Upper lobe of right lung (tissue), 1 donor: ENCODE measurements around the gene ARID5B. TPM values are rescaled to one million over a fixed set of nuclear protein-coding genes. Genes with fewer than 3 reads are reported as not detected.

Experiments
- ATAC-seq: fragments of 200-7000 bp; cut with Tn5 transposase; one replicate; pipeline ENCODE4 v1.9.1; 2020; ENCODE audit warnings: mild to moderate bottlenecking, moderate library complexity
- DNase-seq: peaks from one replicate; pipeline ENCODE4 v3.0.0-alpha.2; 2020
- H3K27ac ChIP-seq: fragments of 200-600 bp; one replicate; pipeline ENCODE4 v1.8.0; 2022
- H3K27me3 ChIP-seq: fragments of 200-600 bp; one replicate; pipeline ENCODE4 v1.8.0; 2022; ENCODE audit warnings: mild to moderate bottlenecking
- H3K36me3 ChIP-seq: fragments of 200-600 bp; one replicate; pipeline ENCODE4 v1.8.0; 2022
- H3K4me1 ChIP-seq: fragments of 200-600 bp; one replicate; pipeline ENCODE4 v1.8.0; 2022
- H3K4me3 ChIP-seq: fragments of 200-600 bp; one replicate; pipeline ENCODE4 v1.8.0; 2022; ENCODE audit warnings: mild to moderate bottlenecking
- H3K9me3 ChIP-seq: fragments of 200-600 bp; one replicate; pipeline ENCODE4 v1.8.0; 2022
- intact Hi-C: fragments of 100-400 bp; cut with DNase I; formaldehyde crosslinking; loops from one replicate; pipeline ENCODE4 v1.11.0; 2022
- total RNA-seq: library from RNA; stranded (reverse); fragmentation: NEBNext Ultra II Directional; extraction: Animal tissue kit (Norgen Biotek cat#: 25700); gene quantifications from one replicate; pipeline ENCODE4 v1.2.1, GENCODE V29; 2021
- TF ChIP-seq, protein P1 (sequence below): fragments of 200-600 bp; IDR thresholded peaks from one replicate; pipeline ENCODE4 v1.8.0; 2022; ENCODE audit warnings: antibody characterized with exemption
- donor health status: DM: no; HTN: yes; CAD: no; lungs with severe emphysema.

ARID5B gene
- total RNA-seq, 1 donor from 2014 or later = 34.1 TPM

GRCh38 chr10:61944410-61945147 is 43.1 kb downstream of the ARID5B start:
- Histone ChIP-seq H3K27ac (no peak overlapping the region), H3K36me3 (peaks cover 7% of the 10 kb centered on the region), H3K4me1 (peaks cover 37% of the 10 kb centered on the region), H3K27me3 (no peaks in the 10 kb centered on the region), H3K4me3 (no peak overlapping the region), H3K9me3 (no peaks in the 10 kb centered on the region)
- TF ChIP-seq, protein P1, sequence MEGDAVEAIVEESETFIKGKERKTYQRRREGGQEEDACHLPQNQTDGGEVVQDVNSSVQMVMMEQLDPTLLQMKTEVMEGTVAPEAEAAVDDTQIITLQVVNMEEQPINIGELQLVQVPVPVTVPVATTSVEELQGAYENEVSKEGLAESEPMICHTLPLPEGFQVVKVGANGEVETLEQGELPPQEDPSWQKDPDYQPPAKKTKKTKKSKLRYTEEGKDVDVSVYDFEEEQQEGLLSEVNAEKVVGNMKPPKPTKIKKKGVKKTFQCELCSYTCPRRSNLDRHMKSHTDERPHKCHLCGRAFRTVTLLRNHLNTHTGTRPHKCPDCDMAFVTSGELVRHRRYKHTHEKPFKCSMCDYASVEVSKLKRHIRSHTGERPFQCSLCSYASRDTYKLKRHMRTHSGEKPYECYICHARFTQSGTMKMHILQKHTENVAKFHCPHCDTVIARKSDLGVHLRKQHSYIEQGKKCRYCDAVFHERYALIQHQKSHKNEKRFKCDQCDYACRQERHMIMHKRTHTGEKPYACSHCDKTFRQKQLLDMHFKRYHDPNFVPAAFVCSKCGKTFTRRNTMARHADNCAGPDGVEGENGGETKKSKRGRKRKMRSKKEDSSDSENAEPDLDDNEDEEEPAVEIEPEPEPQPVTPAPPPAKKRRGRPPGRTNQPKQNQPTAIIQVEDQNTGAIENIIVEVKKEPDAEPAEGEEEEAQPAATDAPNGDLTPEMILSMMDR = no peak
- no peak for DNase-seq
- no peak for ATAC-seq
- intact Hi-C loops = no loop called here

GRCh38 chr10:61949687-61950086 is 48.2 kb downstream of the ARID5B start:
- no peak for ATAC-seq
- no peak for DNase-seq
- Histone ChIP-seq H3K36me3 (peaks cover 7% of the 10 kb centered on the region), H3K27me3 (no peaks in the 10 kb centered on the region), H3K4me3 (no peak overlapping the region), H3K27ac (no peak overlapping the region), H3K9me3 (no peaks in the 10 kb centered on the region), H3K4me1 (peaks cover 13% of the 10 kb centered on the region)
- intact Hi-C loops = no loop called here
- TF ChIP-seq, protein P1 = no peak

DNA sequence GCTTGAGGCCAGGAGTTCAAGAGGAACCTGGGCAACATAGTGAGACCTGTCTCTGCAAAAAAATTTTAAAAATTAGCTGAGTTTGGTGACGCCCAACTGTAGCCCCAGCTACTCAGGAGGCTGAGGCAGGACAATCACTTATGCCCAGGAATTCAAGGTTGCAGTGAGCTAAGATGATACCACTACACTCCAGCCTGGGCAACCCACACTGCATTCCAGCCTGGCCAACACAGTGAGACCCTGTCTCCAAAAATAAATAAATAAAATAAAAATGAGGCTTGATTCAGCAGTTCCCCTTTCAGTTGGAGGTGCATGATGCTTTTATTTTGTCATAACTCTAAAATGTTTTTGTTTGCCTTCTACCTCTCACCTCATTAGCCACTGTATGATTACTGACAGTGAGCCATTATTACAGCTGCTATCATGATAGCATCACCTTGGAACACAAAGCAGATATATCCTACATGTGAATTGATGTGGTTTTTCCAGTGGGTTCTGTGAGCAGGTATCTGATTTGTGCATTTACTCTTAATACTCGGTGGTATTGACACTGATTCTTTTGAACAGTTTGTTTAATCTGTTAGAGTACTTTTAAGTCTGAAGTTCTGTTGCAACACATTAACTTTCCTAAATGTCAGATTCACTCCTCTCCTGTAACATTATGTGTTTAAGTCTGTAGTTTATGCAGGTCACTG is 49.1 kb downstream of the ARID5B start:
- Histone ChIP-seq H3K4me1 (peaks cover 13% of the 10 kb centered on the region), H3K27me3 (no peaks in the 10 kb centered on the region), H3K27ac (no peak overlapping the region), H3K36me3 (peaks cover 7% of the 10 kb centered on the region), H3K4me3 (no peak overlapping the region), H3K9me3 (no peaks in the 10 kb centered on the region)
- peak; percentile 16 for ATAC-seq
- TF ChIP-seq, protein P1 = no peak
- DNase-seq = no peak
- intact Hi-C loops = no loop called here

GRCh38 chr10:61951144-61951483 is 49.6 kb downstream of the ARID5B start:
- Histone ChIP-seq H3K36me3 (peaks cover 7% of the 10 kb centered on the region), H3K27me3 (no peaks in the 10 kb centered on the region), H3K27ac (no peak overlapping the region), H3K4me3 (no peak overlapping the region), H3K4me1 (peaks cover 13% of the 10 kb centered on the region), H3K9me3 (no peaks in the 10 kb centered on the region)
- intact Hi-C loops = no loop called here
- no peak for DNase-seq
- TF ChIP-seq, protein P1 = no peak
- ATAC-seq = peak; percentile 27

- no peaks in the 10 kb centered on the region for H3K27me3 ChIP-seq
- H3K4me3 ChIP-seq = no peak overlapping the region
- no peak for DNase-seq
- peak; percentile 78 for ATAC-seq
- peaks cover 13% of the 10 kb centered on the region for H3K4me1 ChIP-seq
- TF ChIP-seq, protein P1 = no peak
- no peak overlapping the region for H3K27ac ChIP-seq
- no peaks in the 10 kb centered on the region for H3K9me3 ChIP-seq
- peaks cover 7% of the 10 kb centered on the region for H3K36me3 ChIP-seq
- intact Hi-C loops = no loop called here
Observed at GRCh38 chr10:61952028-61952674, 50.7 kb downstream of the ARID5B start.
